CD14-positive monocyte (primary cell): ENCODE measurements around the gene CEP126. TPM values are rescaled to one million over a fixed set of nuclear protein-coding genes. Genes with fewer than 3 reads are reported as not detected.

Experiments
- DNase-seq, 3 donors: peaks; one replicate each; pipeline ENCODE4 v3.0.0-alpha.2; 2011 to 2022
- H2AFZ ChIP-seq: 2 replicates; pipeline ENCODE4 v1.6.0; 2012; ENCODE audit warnings: mild to moderate bottlenecking, low read depth, low read length, inconsistent platforms; ENCODE audit not compliant: insufficient read depth, poor library complexity, severe bottlenecking
- H3K27ac ChIP-seq, 2 donors: 1 replicate in 1 of 2; 2 replicates in 1 of 2; pipeline ENCODE4 v1.5.1; 2012 to 2013; ENCODE audit warnings: low read length in 2 of 2, control low read depth in 1 of 2, inconsistent platforms in 1 of 2, low read depth in 1 of 2, mild to moderate bottlenecking in 1 of 2
- H3K27me3 ChIP-seq, 2 donors: one replicate each; pipeline versions ENCODE4 v1.6.0 to v1.6.1; 2011 to 2013; ENCODE audit warnings: low read length in 2 of 2; ENCODE audit not compliant: control insufficient read depth in 2 of 2, insufficient read depth in 2 of 2
- H3K36me3 ChIP-seq, 2 donors: replicated peaks in 1 of 2; 1 replicate in 1 of 2; 2 replicates in 1 of 2; pipeline versions ENCODE4 v1.5.1 to v1.6.1; 2012 to 2013; ENCODE audit warnings: low read length in 2 of 2, control low read depth in 1 of 2, inconsistent platforms in 1 of 2, mild to moderate bottlenecking in 1 of 2; ENCODE audit not compliant: insufficient read depth in 2 of 2, control insufficient read depth in 1 of 2
- H3K4me1 ChIP-seq, 2 donors: 1 replicate in 1 of 2; 2 replicates in 1 of 2; pipeline versions ENCODE4 v1.5.1 to v1.6.1; 2012 to 2013; ENCODE audit warnings: low read length in 2 of 2, control low read depth in 1 of 2, inconsistent platforms in 1 of 2, mild to moderate bottlenecking in 1 of 2, moderate library complexity in 1 of 2; ENCODE audit not compliant: insufficient read depth in 2 of 2, control insufficient read depth in 1 of 2
- H3K4me2 ChIP-seq: replicated peaks from 2 replicates; pipeline ENCODE3; 2012; ENCODE audit warnings: low read length, moderate library complexity, mild to moderate bottlenecking; ENCODE audit not compliant: poor library complexity, severe bottlenecking; ENCODE audit errors: extremely low read depth
- H3K4me3 ChIP-seq, 3 experiments: fragments of 200-600 bp in 1 of 3; sonication (generic) in 1 of 3; replicated peaks in 1 of 3; 1 replicate in 2 of 3; 2 replicates in 1 of 3; pipeline ENCODE4 v1.5.1; 2011 to 2013; ENCODE audit warnings: low read length in 3 of 3, mild to moderate bottlenecking in 3 of 3, control low read depth in 2 of 3, low read depth in 2 of 3, inconsistent platforms in 1 of 3, moderate library complexity in 1 of 3
- H3K79me2 ChIP-seq: 2 replicates; pipeline ENCODE4 v1.6.0; 2012; ENCODE audit warnings: mild to moderate bottlenecking, control low read depth, inconsistent platforms, low read length, moderate library complexity; ENCODE audit not compliant: insufficient read depth
- H3K9ac ChIP-seq: 2 replicates; pipeline ENCODE4 v1.6.0; 2017; ENCODE audit warnings: low read length, mild to moderate bottlenecking; ENCODE audit not compliant: insufficient read depth, poor library complexity, severe bottlenecking
- H3K9me3 ChIP-seq, 2 donors: replicated peaks in 1 of 2; 1 replicate in 1 of 2; 2 replicates in 1 of 2; pipeline versions ENCODE4 v1.5.1 to v1.6.1; 2012 to 2013; ENCODE audit warnings: low read length in 2 of 2, control low read depth in 1 of 2; ENCODE audit not compliant: control insufficient read depth in 1 of 2, insufficient read depth in 1 of 2
- H4K20me1 ChIP-seq: 2 replicates; pipeline ENCODE4 v1.6.0; 2012; ENCODE audit warnings: mild to moderate bottlenecking, low read length, control low read depth, moderate library complexity; ENCODE audit not compliant: insufficient read depth
- H3K27ac Mint-ChIP-seq, 7 donors: one replicate each; pipeline ENCODE4 v1.8.0; 2020; ENCODE audit warnings: mild to moderate bottlenecking in 7 of 7, mixed read lengths in 7 of 7, moderate library complexity in 6 of 7, inconsistent platforms in 2 of 7
- H3K27me3 Mint-ChIP-seq, 3 donors: one replicate each; pipeline ENCODE4 v1.8.0; 2021 to 2022; ENCODE audit warnings: low read depth in 3 of 3, mild to moderate bottlenecking in 3 of 3, mixed read lengths in 3 of 3, moderate library complexity in 3 of 3, inconsistent platforms in 1 of 3
- H3K36me3 Mint-ChIP-seq, 2 donors: one replicate each; pipeline ENCODE4 v1.8.0; 2020; ENCODE audit warnings: mixed read lengths in 2 of 2, inconsistent platforms in 1 of 2, mild to moderate bottlenecking in 1 of 2
- H3K4me1 Mint-ChIP-seq: one replicate; pipeline ENCODE4 v1.8.0; 2020; ENCODE audit warnings: mild to moderate bottlenecking, mixed read lengths
- H3K4me3 Mint-ChIP-seq, 2 donors: one replicate each; pipeline ENCODE4 v1.8.0; 2020; ENCODE audit warnings: mild to moderate bottlenecking in 2 of 2, mixed read lengths in 2 of 2, moderate library complexity in 1 of 2
- H3K9me3 Mint-ChIP-seq, 7 donors: one replicate each; pipeline ENCODE4 v1.8.0; 2020 to 2022; ENCODE audit warnings: mixed read lengths in 7 of 7, mild to moderate bottlenecking in 6 of 7, moderate library complexity in 6 of 7, inconsistent platforms in 2 of 7
- CTCF ChIP-seq: fragments of 200-600 bp; IDR thresholded peaks from one replicate; pipeline ENCODE4 v1.8.0; 2022; ENCODE audit warnings: antibody characterized with exemption, mild to moderate bottlenecking
- WGBS: methylation state at CpG from one replicate; pipeline ENCODE4 v1.1.5; 2013; ENCODE audit warnings: missing lambda C conversion rate; ENCODE audit not compliant: insufficient coverage; 5-methylcytosine and 5-hydroxymethylcytosine counted together
- intact Hi-C, 2 donors: fragments of 100-400 bp; cut with micrococcal nuclease; formaldehyde crosslinking; loops; one replicate each; pipeline versions ENCODE4 v1.15.0 to v1.15.1; 2023
- polyA plus RNA-seq, 3 donors: library from polyadenylated mRNA; depleted of rRNA in 1 of 3; unstranded in 2 of 3; stranded (reverse) in 1 of 3; fragments of 300-500 nt in 2 of 3; fragments of >200 nt in 1 of 3; fragmentation: Illumina TruSeq in 2 of 3; gene quantifications; 1 replicate in 2 of 3; 2 replicates in 1 of 3; pipeline ENCODE4 v1.2.3, GENCODE V29; 2012 to 2021

The CEP126 gene
- polyA plus RNA-seq, 3 donors, result 0.02 to 0.52 TPM; not detected in 1

GRCh38 chr11:101931692-101932091 is 16.9 kb downstream of the CEP126 start:
- no peak overlapping the region for H3K27ac Mint-ChIP-seq
- no peak overlapping the region for H3K4me2 ChIP-seq
- H3K4me3 Mint-ChIP-seq, result no peak overlapping the region
- WGBS, result 69% methylated on average over 3 of the region's 6 CpGs
- H3K79me2 ChIP-seq, result no peaks in the 10 kb centered on the region
- no peaks in the 10 kb centered on the region for H3K27me3 ChIP-seq
- no peaks in the 10 kb centered on the region for H3K36me3 Mint-ChIP-seq
- no peak overlapping the region for H3K27ac ChIP-seq
- H3K9me3 Mint-ChIP-seq, result peaks cover 0 to 7% (median 1%) of the 10 kb centered on the region in 7 donors
- no peak for DNase-seq
- H3K27me3 Mint-ChIP-seq, result no peaks in the 10 kb centered on the region
- no peak overlapping the region for H2AFZ ChIP-seq
- no peaks in the 10 kb centered on the region for H3K9me3 ChIP-seq
- H3K4me1 Mint-ChIP-seq, result no peaks in the 10 kb centered on the region
- no peaks in the 10 kb centered on the region for H3K36me3 ChIP-seq
- H3K4me3 ChIP-seq, result no peak overlapping the region
- H3K9ac ChIP-seq, result no peak overlapping the region
- no peaks in the 10 kb centered on the region for H4K20me1 ChIP-seq
- intact Hi-C loops, result no loop called here
- TF ChIP-seq CTCF, result no peak
- no peaks in the 10 kb centered on the region for H3K4me1 ChIP-seq

- Histone ChIP-seq H3K4me3 (no peak overlapping the region), H3K9me3 (no peaks in the 10 kb centered on the region), H3K36me3 (no peaks in the 10 kb centered on the region), H3K4me1 (no peaks in the 10 kb centered on the region), H3K4me2 (no peak overlapping the region), H3K27me3 (no peaks in the 10 kb centered on the region), H2AFZ (no peak overlapping the region), H4K20me1 (no peaks in the 10 kb centered on the region), H3K79me2 (no peaks in the 10 kb centered on the region), H3K9ac (no peak overlapping the region), H3K27ac (no peak overlapping the region)
- Mint-ChIP-seq H3K27ac (peak overlapping the region in 1 of 7 donors; percentile 4), H3K4me1 (no peaks in the 10 kb centered on the region), H3K27me3 (peaks cover 0 to 3% (median 0%) of the 10 kb centered on the region in 3 donors), H3K4me3 (no peak overlapping the region), H3K36me3 (no peaks in the 10 kb centered on the region), H3K9me3 (peaks cover 0 to under 1% (median 0%) of the 10 kb centered on the region in 7 donors)
- no peak for DNase-seq
- intact Hi-C loops, result no loop called here
- WGBS, result 100% methylated on average over 1 of the region's 3 CpGs
- no peak for TF ChIP-seq CTCF
These were observed 26.2 kb downstream of the CEP126 start for GRCh38 chr11:101940901-101941520.
